Loucy (cell line): Measurements from ENCODE around the gene SCYGR3.

ENCODE experiments used
- H2AFZ ChIP-seq: fragments of 200-600 bp; sonication (generic); 2 replicates; pipeline ENCODE4 v1.6.0; 2016; ENCODE audit warnings: antibody characterized with exemption, mild to moderate bottlenecking, low read length, moderate library complexity
- H3F3A ChIP-seq: fragments of 200-600 bp; 2 replicates; pipeline ENCODE4 v1.6.0; 2016; ENCODE audit warnings: antibody characterized with exemption, low read depth, mild to moderate bottlenecking
- H3K27me3 ChIP-seq: fragments of 200-600 bp; sonication (generic); 2 replicates; pipeline ENCODE4 v1.6.1; 2014; ENCODE audit warnings: low read length, mild to moderate bottlenecking; ENCODE audit not compliant: insufficient read depth, poor library complexity, severe bottlenecking
- H3K36me3 ChIP-seq: fragments of 200-600 bp; sonication (generic); 2 replicates; pipeline ENCODE4 v1.6.1; 2016; ENCODE audit warnings: low read length; ENCODE audit not compliant: insufficient read depth
- H3K4me1 ChIP-seq: fragments of 200-600 bp; sonication (generic); 2 replicates; pipeline ENCODE4 v1.5.1; 2014; ENCODE audit warnings: low read length, mild to moderate bottlenecking; ENCODE audit not compliant: insufficient read depth, poor library complexity, severe bottlenecking
- H3K4me2 ChIP-seq: fragments of 200-600 bp; sonication (generic); 2 replicates; pipeline ENCODE4 v1.6.0; 2014; ENCODE audit warnings: antibody characterized with exemption, low read length, low read depth, mild to moderate bottlenecking; ENCODE audit not compliant: poor library complexity, severe bottlenecking
- H3K4me3 ChIP-seq: fragments of 200-600 bp; sonication (generic); 2 replicates; pipeline ENCODE4 v1.5.1; 2014; ENCODE audit warnings: low read length, mild to moderate bottlenecking, mixed read lengths; ENCODE audit not compliant: poor library complexity, severe bottlenecking
- H3K79me2 ChIP-seq: fragments of 200-600 bp; sonication (generic); 2 replicates; pipeline ENCODE4 v1.6.1; 2014; ENCODE audit warnings: low read length; ENCODE audit not compliant: insufficient read depth
- H3K9ac ChIP-seq: fragments of 200-600 bp; sonication (generic); 2 replicates; pipeline ENCODE4 v1.6.0; 2014; ENCODE audit warnings: mild to moderate bottlenecking, low read depth, low read length, moderate library complexity; ENCODE audit not compliant: poor library complexity, severe bottlenecking
- H3K9me2 ChIP-seq: fragments of 200-600 bp; sonication (generic); replicated peaks from 2 replicates; pipeline ENCODE4 v1.6.1; 2016; ENCODE audit warnings: low read depth, low read length, mixed read lengths
- H3K9me3 ChIP-seq: fragments of 200-600 bp; sonication (generic); 2 replicates; pipeline ENCODE4 v1.6.1; 2014; ENCODE audit warnings: mild to moderate bottlenecking, antibody characterized with exemption, low read length, low read depth; ENCODE audit not compliant: insufficient read depth
- H4K20me1 ChIP-seq: fragments of 200-600 bp; sonication (generic); 2 replicates; pipeline ENCODE4 v1.6.0; 2014; ENCODE audit warnings: antibody characterized with exemption, low read length, mild to moderate bottlenecking; ENCODE audit not compliant: insufficient read depth, poor library complexity, severe bottlenecking
- EZH2phosphoT487 ChIP-seq: fragments of 200-600 bp; IDR thresholded peaks from 2 replicates; pipeline ENCODE4 v1.6.1; 2018; ENCODE audit warnings: antibody characterized with exemption, mild to moderate bottlenecking, moderate library complexity, borderline replicate concordance
- TF ChIP-seq, protein P1 (sequence below): fragments of 200-600 bp; sonication (generic); conservative IDR thresholded peaks from 2 replicates; pipeline ENCODE4 v1.5.1; 2014; ENCODE audit warnings: mild to moderate bottlenecking, antibody characterized with exemption, low read length

The SCYGR3 gene

DNA sequence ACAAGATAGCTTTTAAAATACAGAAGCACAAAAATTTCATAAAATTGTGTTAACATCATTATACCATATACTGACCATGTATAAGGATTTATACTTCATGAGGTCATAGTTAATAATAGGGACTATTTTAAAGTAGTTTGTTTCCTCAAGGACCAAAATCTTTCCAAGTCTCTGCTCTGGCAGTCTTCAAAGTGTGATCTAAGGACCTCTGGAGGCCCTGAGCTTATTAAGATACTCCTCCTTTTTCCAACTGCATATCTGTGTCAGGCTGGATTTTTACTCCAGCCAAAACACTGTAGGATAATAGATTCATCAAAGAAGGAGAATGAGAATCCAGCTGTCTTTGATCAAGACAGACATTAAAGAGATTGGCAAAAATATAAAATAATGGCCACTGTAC is 17.6 kb downstream of the SCYGR3 start:
- Histone ChIP-seq H3K27me3 (no peaks in the 10 kb centered on the region), H3K4me2 (no peak overlapping the region), H3K4me3 (no peak overlapping the region), H3F3A (no peaks in the 10 kb centered on the region), H3K9me2 (no peaks in the 10 kb centered on the region), H4K20me1 (no peaks in the 10 kb centered on the region), H2AFZ (no peak overlapping the region), H3K4me1 (no peaks in the 10 kb centered on the region), H3K79me2 (no peaks in the 10 kb centered on the region), H3K36me3 (no peaks in the 10 kb centered on the region), H3K9ac (no peak overlapping the region), H3K9me3 (no peaks in the 10 kb centered on the region)
- TF ChIP-seq, protein P1, sequence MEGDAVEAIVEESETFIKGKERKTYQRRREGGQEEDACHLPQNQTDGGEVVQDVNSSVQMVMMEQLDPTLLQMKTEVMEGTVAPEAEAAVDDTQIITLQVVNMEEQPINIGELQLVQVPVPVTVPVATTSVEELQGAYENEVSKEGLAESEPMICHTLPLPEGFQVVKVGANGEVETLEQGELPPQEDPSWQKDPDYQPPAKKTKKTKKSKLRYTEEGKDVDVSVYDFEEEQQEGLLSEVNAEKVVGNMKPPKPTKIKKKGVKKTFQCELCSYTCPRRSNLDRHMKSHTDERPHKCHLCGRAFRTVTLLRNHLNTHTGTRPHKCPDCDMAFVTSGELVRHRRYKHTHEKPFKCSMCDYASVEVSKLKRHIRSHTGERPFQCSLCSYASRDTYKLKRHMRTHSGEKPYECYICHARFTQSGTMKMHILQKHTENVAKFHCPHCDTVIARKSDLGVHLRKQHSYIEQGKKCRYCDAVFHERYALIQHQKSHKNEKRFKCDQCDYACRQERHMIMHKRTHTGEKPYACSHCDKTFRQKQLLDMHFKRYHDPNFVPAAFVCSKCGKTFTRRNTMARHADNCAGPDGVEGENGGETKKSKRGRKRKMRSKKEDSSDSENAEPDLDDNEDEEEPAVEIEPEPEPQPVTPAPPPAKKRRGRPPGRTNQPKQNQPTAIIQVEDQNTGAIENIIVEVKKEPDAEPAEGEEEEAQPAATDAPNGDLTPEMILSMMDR: no peak
- TF ChIP-seq EZH2phosphoT487: no peak

DNA sequence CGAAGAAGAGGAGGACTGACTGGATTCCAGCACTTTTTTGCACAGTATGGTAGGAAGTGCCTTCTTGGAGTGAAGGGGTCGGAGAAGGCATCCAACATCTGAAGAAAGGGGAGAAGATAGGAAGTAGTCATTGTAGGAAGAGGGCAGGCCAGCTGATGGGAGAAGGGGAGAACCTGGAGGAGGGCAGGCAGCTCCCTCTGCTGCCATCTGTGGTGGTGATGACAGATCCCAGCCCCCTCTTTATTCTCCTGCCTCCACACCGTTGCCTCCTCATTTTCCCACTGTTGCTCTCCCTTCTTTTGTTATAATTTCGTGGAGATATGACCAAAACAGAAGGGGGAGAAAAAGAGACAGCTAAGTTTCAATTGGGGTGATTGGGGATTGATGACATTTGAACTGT is 18.8 kb downstream of the SCYGR3 start:
- no peaks in the 10 kb centered on the region for H3K36me3 ChIP-seq
- H3K79me2 ChIP-seq: no peaks in the 10 kb centered on the region
- TF ChIP-seq, protein P1: no peak
- no peak for TF ChIP-seq EZH2phosphoT487
- H3K4me3 ChIP-seq: no peak overlapping the region
- no peaks in the 10 kb centered on the region for H4K20me1 ChIP-seq
- no peaks in the 10 kb centered on the region for H3K4me1 ChIP-seq
- H3K27me3 ChIP-seq: no peaks in the 10 kb centered on the region
- H3F3A ChIP-seq: no peaks in the 10 kb centered on the region
- no peak overlapping the region for H3K9ac ChIP-seq
- H3K9me2 ChIP-seq: no peaks in the 10 kb centered on the region
- H2AFZ ChIP-seq: no peak overlapping the region
- no peak overlapping the region for H3K4me2 ChIP-seq
- H3K9me3 ChIP-seq: no peaks in the 10 kb centered on the region

- no peaks in the 10 kb centered on the region for H3K9me3 ChIP-seq
- no peak overlapping the region for H3K4me3 ChIP-seq
- TF ChIP-seq EZH2phosphoT487: no peak
- TF ChIP-seq, protein P1: no peak
These were observed 21.8 kb downstream of the SCYGR3 start for GRCh38 chr2:227592694-227593387.

More at GRCh38 chr2:227592694-227593387, 21.8 kb downstream of the SCYGR3 start:
- H3K27me3 ChIP-seq: no peaks in the 10 kb centered on the region
- H3K4me2 ChIP-seq: no peak overlapping the region
- H3K36me3 ChIP-seq: no peaks in the 10 kb centered on the region
- H3K79me2 ChIP-seq: no peaks in the 10 kb centered on the region
- H3K9me2 ChIP-seq: no peaks in the 10 kb centered on the region
- no peaks in the 10 kb centered on the region for H3F3A ChIP-seq
- no peaks in the 10 kb centered on the region for H3K4me1 ChIP-seq
- no peak overlapping the region for H3K9ac ChIP-seq
- no peaks in the 10 kb centered on the region for H4K20me1 ChIP-seq
- no peak overlapping the region for H2AFZ ChIP-seq
